GDM1 (cell line): ENCODE results near the gene GCSAM.
A peak's percentile ranks its signal among the peaks of the same experiment; 100 is the strongest.

Experiments used
- DNase-seq: peaks from one replicate; lab custom pipeline; 2025; lab: John Stamatoyannopoulos, UW

GCSAM gene

GRCh38 chr3:112129925-112130637 lies 3.0 kb downstream of the GCSAM start:
- DNase-seq: no peak

- DNase-seq: no peak
Observed at GRCh38 chr3:112128843-112129727, 4.0 kb downstream of the GCSAM start.

GRCh38 chr3:112127522-112128494 lies 5.2 kb downstream of the GCSAM start:
- DNase-seq: no peak

- DNase-seq: no peak
Observed at GRCh38 chr3:112126511-112126911, 6.5 kb downstream of the GCSAM start.

GRCh38 chr3:112124907-112125607 lies 8.0 kb downstream of the GCSAM start:
- no peak for DNase-seq

- DNase-seq: no peak
Observed at GRCh38 chr3:112123548-112123947, 9.5 kb downstream of the GCSAM start.

- no peak for DNase-seq
Observed at GRCh38 chr3:112122870-112123269, 10.2 kb downstream of the GCSAM start.

GRCh38 chr3:112121577-112122547 lies 11.2 kb downstream of the GCSAM start:
- DNase-seq: no peak

- DNase-seq: peak; percentile 34
Observed at GRCh38 chr3:112119962-112120836, 12.8 kb downstream of the GCSAM start.

- peak; percentile 22 for DNase-seq
Observed at GRCh38 chr3:112117841-112118571, 15.0 kb downstream of the GCSAM start.

- DNase-seq: no peak
Observed at GRCh38 chr3:112117415-112117814, 15.6 kb downstream of the GCSAM start.

- no peak for DNase-seq
Observed at GRCh38 chr3:112116748-112117186, 16.3 kb downstream of the GCSAM start.

- DNase-seq: no peak
Observed at GRCh38 chr3:112115806-112116383, 17.2 kb downstream of the GCSAM start.

GRCh38 chr3:112115161-112115739 lies 17.8 kb downstream of the GCSAM start:
- DNase-seq: no peak

GRCh38 chr3:112114576-112115160 lies 18.4 kb downstream of the GCSAM start:
- no peak for DNase-seq

- DNase-seq: peak; percentile 45
Observed at GRCh38 chr3:112111785-112112402, 21.2 kb downstream of the GCSAM start.

GRCh38 chr3:112109322-112109721 lies 23.7 kb downstream of the GCSAM start:
- no peak for DNase-seq
